Measurements from ENCODE around the gene GLCCI1. TPM values are rescaled to one million over a fixed set of nuclear protein-coding genes. Genes with fewer than 3 reads are reported as not detected.
"Not testable (repeated sequence)": the region's sequence is repeated elsewhere in the genome, so short reads cannot be mapped to it uniquely, and the experiment has no call there.

The GLCCI1 gene
- total RNA-seq, 1 donor from 2014 or later = 0.39 TPM

DNA sequence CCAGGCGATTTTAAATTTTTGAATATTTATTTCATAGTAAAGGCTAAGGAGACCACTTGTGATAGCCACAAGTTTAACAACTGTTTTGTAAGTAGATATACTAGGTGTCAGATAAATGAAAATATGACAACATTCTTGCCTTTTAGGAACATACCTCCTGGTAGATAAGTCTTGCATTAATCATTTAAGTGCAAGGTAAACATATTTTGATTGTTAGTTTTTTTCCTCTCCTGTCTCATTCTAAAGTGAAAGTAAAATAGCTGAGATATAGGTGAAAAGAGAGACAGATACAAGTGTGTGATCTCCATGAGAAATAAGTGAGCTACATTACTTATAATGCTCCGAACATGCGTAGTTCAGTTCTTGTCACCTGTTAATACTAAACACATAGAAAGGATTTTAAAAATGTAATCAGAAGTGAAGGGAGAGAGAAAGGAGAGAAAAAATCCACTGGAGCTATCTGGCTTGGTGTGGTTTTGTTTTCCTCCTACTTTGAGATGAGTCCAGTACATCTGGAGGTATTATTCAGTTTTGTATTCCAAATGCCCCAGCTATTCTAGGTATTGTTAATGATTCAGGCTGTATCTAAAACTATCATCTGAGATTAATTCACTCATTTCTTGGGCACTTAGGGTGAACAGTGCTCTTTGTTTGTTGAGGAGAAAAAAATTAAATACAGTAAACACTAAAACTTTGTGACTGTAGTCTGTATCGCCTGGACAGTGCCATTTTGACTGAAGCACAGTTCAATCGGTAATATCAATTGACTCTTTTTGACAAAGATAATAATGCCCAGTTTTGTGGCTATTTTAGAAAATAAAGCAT, 21.2 kb downstream of the GLCCI1 start:
- no peak for DNase-seq (ENCODE audit: low read depth in 2 of 2)

GRCh38 chr7:7990441-7990761, 21.8 kb downstream of the GLCCI1 start:
- DNase-seq (ENCODE audit: low read depth in 2 of 2) = no peak

GRCh38 chr7:7992506-7992905, 23.9 kb downstream of the GLCCI1 start:
- DNase-seq (ENCODE audit: low read depth in 2 of 2) = peak in 1 of 2 donors; percentile 1

DNA sequence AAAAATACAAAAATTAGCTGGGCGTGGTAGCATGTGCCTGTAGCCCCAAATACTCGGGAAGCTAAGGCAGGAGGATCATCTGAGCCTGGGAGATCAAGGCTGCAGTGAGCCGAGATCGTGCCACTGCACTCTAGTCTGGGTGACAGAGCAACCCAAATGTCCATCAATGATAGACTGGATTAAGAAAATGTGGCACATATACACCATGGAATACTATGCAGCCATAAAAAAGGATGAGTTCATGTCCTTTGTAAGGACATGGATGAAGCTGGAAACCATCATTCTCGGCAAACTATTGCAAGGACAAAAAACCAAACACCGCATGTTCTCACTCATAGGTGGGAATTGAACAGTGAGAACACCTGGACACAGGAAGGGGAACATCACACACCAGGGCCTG, 26.8 kb downstream of the GLCCI1 start:
- DNase-seq (ENCODE audit: low read depth in 2 of 2) = not testable (repeated sequence)

DNA sequence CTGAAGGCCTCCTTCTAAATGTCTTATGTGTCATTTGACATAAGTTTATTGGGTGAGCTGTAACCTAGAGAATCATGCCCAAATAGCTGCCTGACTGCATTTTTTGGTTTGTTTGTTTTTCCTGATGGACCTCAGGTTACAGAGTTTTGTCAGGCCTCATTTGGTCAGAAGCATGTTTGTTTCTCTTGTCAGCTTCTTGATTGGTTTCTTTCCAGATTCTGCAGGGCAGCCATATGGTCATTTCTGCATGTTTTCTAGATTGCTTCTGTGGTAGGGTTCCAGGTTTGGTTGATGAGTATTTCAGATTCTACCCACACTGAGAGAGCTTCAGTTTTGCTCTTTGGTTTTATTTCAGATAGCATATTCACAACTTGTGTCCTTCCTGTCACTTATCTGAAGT, 28.0 kb downstream of the GLCCI1 start:
- DNase-seq (ENCODE audit: low read depth in 2 of 2) = no peak

GRCh38 chr7:8000315-8000941, 31.8 kb downstream of the GLCCI1 start:
- DNase-seq (ENCODE audit: low read depth in 2 of 2) = no peak

- DNase-seq (ENCODE audit: low read depth in 2 of 2) = no peak
Observed at GRCh38 chr7:8003077-8003476, 34.5 kb downstream of the GLCCI1 start.

- no peak for DNase-seq (ENCODE audit: low read depth in 2 of 2)
Observed at GRCh38 chr7:8005279-8005678, 36.7 kb downstream of the GLCCI1 start.

DNA sequence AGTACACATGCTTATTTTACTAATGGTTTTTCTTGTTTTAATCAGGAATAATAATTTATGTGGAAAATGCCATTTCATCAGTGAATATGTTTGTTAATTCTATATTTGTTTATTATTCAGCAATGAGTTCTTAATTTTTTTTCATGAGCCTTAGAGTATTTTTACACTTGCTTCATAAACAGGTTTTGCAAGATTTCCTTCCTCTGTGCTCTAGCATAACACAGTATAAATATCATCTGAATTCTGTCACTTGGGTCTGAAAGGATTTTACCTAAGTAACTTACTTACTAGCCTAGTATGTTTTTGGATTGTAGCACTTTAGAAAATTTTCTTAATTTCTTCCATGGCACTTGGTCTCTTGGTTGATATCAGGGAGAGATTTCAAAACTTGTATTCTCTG, 45.8 kb downstream of the GLCCI1 start:
- no peak for DNase-seq (ENCODE audit: low read depth in 2 of 2)

DNA sequence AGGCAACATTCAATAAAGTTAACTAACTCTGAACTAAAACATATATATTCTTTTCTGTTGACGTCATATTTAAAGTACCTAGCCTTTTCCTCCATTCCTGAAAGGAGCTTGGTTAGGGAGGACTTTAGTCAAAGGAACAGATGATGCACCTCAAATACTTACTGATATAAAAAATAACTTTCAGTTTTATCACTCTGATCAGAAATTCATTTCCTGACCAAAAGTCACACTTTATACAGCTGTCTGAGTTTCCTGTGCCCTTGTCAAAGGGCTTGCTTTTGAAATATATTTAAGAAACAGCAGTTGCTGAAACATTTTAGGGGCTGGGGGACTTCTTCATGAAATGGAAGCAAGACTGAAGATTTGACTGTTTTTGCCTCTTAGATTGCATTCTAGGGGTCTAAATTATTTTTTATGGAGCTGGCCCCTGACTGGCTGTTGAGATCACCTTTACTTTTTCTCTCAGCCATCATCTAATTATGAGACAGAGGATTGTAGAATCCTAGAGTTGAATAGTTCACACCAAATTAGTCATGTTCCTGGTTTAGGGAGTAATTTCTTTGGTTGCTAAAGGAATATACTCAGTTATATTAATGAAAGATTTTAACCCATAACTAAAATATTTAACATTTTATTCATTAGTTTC, 46.6 kb downstream of the GLCCI1 start:
- DNase-seq (ENCODE audit: low read depth in 2 of 2) = peak in 1 of 2 donors; percentile 9

DNA sequence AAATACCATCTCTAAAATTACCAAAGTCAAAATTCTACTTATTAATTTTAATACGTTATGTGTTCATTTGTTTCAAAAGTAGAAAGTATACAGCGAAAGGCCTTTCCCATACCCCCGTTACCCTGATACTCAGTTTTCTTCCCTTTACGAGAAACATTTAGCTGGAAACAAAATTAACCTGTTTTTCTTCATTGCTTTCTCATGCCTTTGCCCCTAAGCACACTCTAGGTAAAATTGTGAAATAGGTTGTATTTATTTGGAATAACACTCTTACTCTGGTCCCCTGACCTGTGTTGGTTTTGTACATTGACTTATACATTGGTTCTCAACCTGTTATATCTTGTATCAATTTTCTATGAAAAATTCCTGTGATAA, 47.1 kb downstream of the GLCCI1 start:
- no peak for DNase-seq (ENCODE audit: low read depth in 2 of 2)

DNA sequence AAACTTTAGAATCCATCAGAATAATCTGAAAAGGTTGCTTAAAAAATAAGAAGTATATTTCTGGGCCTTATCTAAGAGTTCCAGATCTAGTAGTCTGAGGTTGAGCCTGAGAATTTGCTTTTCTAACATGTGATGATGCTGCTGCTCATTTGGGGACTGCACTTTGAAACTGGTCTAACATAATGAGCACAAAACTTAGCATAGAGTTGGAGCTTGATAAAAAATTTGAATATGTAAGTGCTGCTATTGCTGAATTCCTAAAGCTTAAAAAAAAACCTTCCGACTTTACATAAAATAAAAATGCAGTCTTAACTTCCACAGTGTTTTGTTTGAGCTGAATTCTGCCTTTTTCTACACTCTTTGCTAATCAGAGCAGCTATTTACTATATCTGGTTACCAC, 48.8 kb downstream of the GLCCI1 start:
- DNase-seq (ENCODE audit: low read depth in 2 of 2) = no peak

- no peak for DNase-seq (ENCODE audit: low read depth in 2 of 2)
Observed at GRCh38 chr7:8018961-8019360, 50.4 kb downstream of the GLCCI1 start.

DNA sequence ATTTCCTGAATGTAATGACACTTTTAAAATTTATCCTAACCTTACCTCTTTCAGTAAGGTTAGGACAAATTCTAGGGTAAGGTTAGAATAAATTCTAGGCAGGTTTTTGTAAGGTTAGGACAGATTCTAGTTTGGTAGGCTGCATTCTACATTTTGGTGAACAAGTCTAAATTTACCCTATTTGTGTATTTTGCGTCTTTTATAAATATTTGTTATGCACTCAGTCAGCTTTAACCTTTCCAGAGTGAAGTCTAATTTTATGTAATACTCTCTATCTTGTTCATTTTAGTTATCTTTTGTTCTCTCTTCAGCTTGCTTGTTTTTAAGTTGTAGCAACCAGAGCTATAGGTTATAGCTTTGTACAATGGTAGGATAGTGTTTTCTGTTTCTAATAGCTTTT, 54.0 kb downstream of the GLCCI1 start:
- DNase-seq (ENCODE audit: low read depth in 2 of 2) = no peak

GRCh38 chr7:8035192-8035591, 66.6 kb downstream of the GLCCI1 start:
- no peak for DNase-seq (ENCODE audit: low read depth in 2 of 2)

DNA sequence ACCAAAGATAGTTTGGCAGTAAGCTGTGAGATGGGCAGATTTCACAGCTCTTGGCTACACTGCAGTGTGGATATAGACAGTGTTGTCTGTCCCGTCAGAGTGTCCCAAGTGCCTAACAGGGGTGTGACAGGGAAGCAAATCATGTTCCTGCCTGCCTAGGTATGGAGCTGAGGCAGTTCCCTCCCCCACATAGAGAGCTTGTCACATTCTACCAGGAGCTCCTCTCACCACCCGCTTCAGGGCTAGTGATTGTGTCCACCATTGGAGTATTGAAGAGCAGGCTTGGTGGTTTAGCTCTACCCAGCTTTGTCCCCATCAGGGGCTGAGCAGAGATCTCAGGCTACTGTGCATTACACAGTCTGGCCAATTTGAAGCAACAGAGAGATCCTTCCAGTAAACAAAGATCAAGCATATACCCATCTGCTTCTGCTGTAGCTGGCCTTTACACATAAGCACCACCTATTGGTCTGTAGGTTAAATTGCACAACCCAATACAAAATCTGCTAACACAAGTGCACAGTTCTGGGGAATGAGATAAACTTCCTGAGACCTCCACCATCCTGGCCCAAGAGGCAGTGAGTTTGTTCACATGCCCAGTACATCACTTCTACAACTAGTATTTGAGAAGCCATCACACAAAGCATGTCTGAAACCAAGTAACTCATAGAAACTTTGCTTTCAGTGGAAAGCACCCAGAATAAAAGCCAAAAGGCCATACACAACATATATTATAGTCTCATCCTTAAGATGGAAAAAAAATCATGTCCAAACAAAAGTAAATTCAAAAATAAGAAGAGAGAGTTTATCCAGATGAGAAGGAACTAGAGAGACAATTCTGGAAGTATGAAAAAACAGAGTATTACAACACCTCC, 67.3 kb downstream of the GLCCI1 start:
- peak; percentile 10 to 52 for DNase-seq (ENCODE audit: low read depth in 2 of 2)

DNA sequence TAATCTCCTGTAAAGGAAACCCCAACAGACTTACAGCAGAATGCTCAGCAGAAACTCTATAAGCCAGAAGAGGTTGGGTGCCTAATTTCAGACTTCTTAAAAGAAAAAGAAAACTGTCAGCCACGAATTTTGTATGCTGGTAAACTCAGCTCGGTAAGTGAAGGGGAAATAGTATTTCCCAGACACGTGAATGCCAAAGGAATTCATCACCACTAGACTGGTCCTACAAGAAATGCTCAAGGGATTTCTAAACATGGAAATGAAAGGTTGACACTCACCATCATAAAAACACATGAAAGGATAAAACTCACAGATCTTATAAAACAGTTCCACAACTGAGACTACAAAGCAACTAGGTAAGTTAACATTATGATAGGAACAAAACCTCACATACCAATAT, 68.6 kb downstream of the GLCCI1 start:
- no peak for DNase-seq (ENCODE audit: low read depth in 2 of 2)

- no peak for DNase-seq (ENCODE audit: low read depth in 2 of 2)
Observed at GRCh38 chr7:8040768-8041369, 72.3 kb downstream of the GLCCI1 start.

GRCh38 chr7:8042796-8043535, 74.4 kb downstream of the GLCCI1 start:
- no peak for DNase-seq (ENCODE audit: low read depth in 2 of 2)

GRCh38 chr7:8044761-8045430, 76.3 kb downstream of the GLCCI1 start:
- DNase-seq (ENCODE audit: low read depth in 2 of 2) = no peak
